Measurements from ENCODE around the gene SLCO2A1. TPM values are rescaled to one million over a fixed set of nuclear protein-coding genes. Genes with fewer than 3 reads are reported as not detected.
"Not testable (repeated sequence)": the region's sequence is repeated elsewhere in the genome, so short reads cannot be mapped to it uniquely, and the experiment has no call there.

The SLCO2A1 gene
- total RNA-seq, 4 donors from 2014 or later = 15.0 to 33.0 (median 19.2) TPM

DNA sequence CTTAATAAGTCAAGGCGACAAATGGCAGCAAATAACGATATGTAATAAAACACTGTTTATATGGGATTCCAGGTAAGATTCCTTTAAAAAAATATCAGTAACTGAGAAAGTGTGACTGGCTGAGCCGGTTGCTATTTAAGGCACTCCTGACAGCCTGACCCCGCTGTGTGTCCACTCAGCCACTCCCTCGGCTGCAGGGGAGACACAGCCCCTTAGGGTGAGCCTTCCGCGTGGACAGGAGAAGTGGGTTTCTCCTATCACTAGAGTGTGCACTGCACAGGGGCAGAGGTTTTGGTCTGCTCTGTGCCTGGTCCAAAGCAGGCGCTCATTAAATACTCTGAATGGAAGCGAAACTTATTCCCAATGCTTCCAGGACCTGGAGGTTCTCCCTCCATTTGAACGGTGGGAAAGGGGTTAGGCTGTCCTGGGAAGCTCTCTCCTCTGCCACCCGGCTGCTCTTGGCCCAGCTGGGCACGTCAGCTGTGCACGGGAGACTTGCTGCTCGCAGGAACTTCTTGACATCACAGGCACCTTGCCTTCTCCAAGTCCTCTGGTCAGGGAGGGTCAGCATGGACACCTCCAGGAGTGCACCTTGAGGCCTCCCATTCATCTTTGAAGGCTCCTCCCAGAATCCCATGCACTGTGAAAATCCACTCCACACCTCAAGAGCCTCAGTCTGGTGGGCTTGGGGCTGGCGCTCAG lies 43.3 kb upstream of the SLCO2A1 start:
- no peaks in the 10 kb centered on the region for H3K27me3 ChIP-seq
- TF ChIP-seq, protein P1, sequence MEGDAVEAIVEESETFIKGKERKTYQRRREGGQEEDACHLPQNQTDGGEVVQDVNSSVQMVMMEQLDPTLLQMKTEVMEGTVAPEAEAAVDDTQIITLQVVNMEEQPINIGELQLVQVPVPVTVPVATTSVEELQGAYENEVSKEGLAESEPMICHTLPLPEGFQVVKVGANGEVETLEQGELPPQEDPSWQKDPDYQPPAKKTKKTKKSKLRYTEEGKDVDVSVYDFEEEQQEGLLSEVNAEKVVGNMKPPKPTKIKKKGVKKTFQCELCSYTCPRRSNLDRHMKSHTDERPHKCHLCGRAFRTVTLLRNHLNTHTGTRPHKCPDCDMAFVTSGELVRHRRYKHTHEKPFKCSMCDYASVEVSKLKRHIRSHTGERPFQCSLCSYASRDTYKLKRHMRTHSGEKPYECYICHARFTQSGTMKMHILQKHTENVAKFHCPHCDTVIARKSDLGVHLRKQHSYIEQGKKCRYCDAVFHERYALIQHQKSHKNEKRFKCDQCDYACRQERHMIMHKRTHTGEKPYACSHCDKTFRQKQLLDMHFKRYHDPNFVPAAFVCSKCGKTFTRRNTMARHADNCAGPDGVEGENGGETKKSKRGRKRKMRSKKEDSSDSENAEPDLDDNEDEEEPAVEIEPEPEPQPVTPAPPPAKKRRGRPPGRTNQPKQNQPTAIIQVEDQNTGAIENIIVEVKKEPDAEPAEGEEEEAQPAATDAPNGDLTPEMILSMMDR (IDR thresholded peaks at IDR 0.05) = no peak
- TF ChIP-seq POLR2A (IDR thresholded peaks at IDR 0.05) = no peak
- H3K27ac ChIP-seq = no peak overlapping the region
- no peaks in the 10 kb centered on the region for H3K4me1 ChIP-seq
- H3K4me3 ChIP-seq = no peak overlapping the region
- no peaks in the 10 kb centered on the region for H3K9me3 ChIP-seq
- H3K36me3 ChIP-seq = no peaks in the 10 kb centered on the region
- peak in 1 of 3 donors; percentile 10 for DNase-seq

DNA sequence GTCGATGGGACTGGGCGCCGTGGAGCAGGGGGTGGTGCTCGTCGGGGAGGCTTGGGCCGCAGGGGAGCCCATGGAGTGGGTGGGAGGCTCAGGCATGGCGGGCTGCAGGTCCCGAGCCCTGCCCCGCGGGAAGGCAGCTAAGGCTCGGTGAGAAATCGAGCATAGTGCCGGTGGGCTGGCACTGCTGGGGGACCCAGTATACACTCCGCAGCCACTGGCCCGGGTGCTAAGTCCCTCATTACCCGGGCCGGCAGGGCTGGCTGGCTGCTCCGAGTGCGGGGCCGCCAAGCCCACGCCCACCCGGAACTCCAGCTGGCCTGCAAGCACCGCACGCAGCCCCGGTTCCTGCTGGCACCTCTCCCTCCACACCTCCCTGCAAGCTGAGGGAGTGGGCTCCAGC lies 40.6 kb upstream of the SLCO2A1 start:
- DNase-seq, H3K27ac ChIP-seq, H3K4me1 ChIP-seq, H3K4me3 ChIP-seq, H3K27me3 ChIP-seq, H3K9me3 ChIP-seq, H3K36me3 ChIP-seq: not testable (repeated sequence)

DNA sequence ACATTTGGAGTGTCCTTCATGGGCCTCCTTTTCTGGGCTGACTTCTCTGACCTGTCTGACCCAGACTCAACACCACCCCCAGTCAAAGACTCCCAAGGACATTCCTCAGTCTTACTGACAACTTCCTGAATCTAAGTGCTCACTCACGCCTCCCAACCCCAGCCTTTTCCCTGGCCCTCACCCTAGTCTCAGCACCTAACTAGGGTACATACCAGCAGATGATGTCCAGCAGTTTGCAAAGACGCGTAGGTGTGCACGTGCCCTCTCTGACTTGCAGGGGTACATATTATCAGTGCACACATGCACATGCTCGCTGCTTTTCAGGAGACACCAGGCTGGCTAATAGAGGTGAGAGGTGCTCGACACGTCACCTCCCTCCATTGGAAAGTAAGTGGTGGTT lies 38.7 kb upstream of the SLCO2A1 start:
- H3K4me3 ChIP-seq = no peak overlapping the region
- no peaks in the 10 kb centered on the region for H3K9me3 ChIP-seq
- no peak for DNase-seq
- no peak for TF ChIP-seq POLR2A (IDR thresholded peaks at IDR 0.05)
- TF ChIP-seq, protein P1 (IDR thresholded peaks at IDR 0.05) = no peak
- H3K36me3 ChIP-seq = no peaks in the 10 kb centered on the region
- H3K4me1 ChIP-seq = no peaks in the 10 kb centered on the region
- H3K27ac ChIP-seq = no peak overlapping the region
- no peaks in the 10 kb centered on the region for H3K27me3 ChIP-seq

DNA sequence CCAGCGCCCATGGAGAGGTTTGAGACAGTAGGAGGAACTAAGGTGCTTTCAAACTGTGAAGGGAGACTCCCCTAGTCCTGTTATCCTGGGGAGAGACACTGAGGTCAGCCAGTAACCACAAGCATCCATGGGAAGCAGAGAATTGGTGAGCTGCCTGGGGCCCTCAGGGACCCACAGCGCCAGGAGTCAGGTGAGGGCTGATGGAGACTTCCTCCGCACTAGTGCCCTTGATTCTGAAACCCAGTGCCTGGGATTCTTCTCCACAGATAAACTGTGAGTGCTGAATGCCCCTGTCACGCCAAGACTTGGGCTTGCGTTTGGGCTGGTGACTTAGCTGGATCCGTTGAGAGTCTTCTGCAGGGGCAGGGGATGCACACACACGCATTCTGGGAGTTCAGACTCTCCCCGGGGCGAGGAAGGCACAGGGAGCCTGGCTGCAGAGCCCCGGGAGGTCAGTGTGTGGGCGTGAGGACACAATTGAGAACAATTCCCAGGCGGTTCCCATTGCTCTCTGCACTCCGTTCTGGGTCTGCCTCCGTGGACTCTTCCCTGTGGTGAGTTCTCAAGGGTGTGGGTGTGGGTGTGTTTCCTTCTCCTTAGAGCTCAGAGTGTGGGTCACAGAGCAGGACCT lies 37.9 kb upstream of the SLCO2A1 start:
- peak overlapping the region in 1 of 4 donors; percentile 35 for H3K27ac ChIP-seq
- no peaks in the 10 kb centered on the region for H3K4me1 ChIP-seq
- DNase-seq = no peak
- no peaks in the 10 kb centered on the region for H3K36me3 ChIP-seq
- H3K27me3 ChIP-seq = no peaks in the 10 kb centered on the region
- TF ChIP-seq, protein P1 (IDR thresholded peaks at IDR 0.05) = no peak
- TF ChIP-seq POLR2A (IDR thresholded peaks at IDR 0.05) = no peak
- H3K4me3 ChIP-seq = no peak overlapping the region
- no peaks in the 10 kb centered on the region for H3K9me3 ChIP-seq

DNA sequence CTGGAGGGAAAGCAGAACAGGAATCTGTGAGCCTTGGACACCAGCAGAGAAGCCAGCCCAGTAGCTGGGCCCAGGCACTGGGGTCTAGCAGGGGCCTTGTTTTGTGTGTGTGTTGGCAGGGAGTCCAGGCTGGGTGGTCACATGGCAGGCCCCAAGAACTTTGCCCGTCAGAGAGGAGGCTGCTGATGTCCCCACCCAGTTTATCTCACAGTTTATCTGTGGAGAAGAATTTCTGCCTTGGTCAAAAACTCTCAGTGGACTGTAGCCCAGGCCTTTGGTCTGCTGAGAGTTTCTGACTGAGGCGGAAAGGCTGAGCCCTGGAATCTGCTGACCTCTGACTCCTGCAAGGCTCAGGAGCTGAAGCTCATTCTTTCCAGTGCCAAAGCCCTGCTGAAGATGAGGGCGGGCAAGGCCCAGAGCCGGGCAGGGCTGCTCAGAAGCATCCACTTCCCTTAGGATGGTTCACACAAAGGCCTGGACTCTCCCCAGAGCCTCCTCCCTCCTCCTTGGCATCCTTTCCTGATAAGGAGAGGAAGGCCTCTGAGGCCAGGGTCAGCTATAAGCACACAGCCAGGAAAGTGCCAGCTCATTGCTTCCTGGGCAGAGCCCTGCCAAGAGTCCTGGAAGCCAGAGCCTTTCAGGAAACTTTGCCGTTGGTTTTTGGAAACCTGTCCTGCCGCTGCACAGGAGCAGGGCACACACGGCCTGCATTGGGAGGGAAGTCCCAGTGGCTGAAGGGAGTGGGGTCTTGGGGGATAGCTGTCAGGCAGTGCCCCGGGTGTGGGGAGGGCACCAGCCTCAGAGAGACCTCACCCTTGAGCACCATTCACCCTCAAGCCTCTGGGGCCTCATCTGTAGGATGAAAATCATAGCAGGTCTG lies 37.2 kb upstream of the SLCO2A1 start:
- Histone ChIP-seq H3K9me3 (no peaks in the 10 kb centered on the region), H3K4me3 (no peak overlapping the region), H3K4me1 (no peaks in the 10 kb centered on the region), H3K36me3 (no peaks in the 10 kb centered on the region), H3K27me3 (no peaks in the 10 kb centered on the region), H3K27ac (peak overlapping the region in 1 of 4 donors; percentile 35)
- peak in 1 of 3 donors; percentile 48 for DNase-seq
- TF ChIP-seq POLR2A (IDR thresholded peaks at IDR 0.05) = no peak
- TF ChIP-seq, protein P1 (IDR thresholded peaks at IDR 0.05) = no peak

DNA sequence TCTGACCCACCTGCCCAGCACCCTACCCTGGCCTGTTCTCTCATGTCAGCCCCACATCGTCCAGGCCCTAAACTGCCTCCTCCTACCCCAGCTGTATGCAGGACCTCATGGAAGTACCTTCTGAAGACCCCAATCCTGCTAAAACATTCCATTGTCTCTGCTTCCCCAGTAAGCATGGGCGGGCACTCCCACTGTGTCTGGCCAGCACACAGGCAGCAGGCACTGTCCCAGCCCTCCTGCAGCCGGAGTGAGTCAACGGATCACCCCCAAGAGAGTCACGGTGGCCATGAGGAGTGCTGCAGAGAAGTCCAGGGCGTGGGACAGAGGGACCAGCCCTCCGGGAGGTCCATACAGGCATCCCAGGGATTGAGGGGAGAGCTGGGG lies 36.4 kb upstream of the SLCO2A1 start:
- H3K4me1 ChIP-seq = no peaks in the 10 kb centered on the region
- peak overlapping the region in 1 of 4 donors; percentile 17 for H3K27ac ChIP-seq
- H3K36me3 ChIP-seq = no peaks in the 10 kb centered on the region
- no peak overlapping the region for H3K4me3 ChIP-seq
- no peaks in the 10 kb centered on the region for H3K27me3 ChIP-seq
- no peak for TF ChIP-seq POLR2A (IDR thresholded peaks at IDR 0.05)
- TF ChIP-seq, protein P1 (IDR thresholded peaks at IDR 0.05) = no peak
- DNase-seq = no peak
- H3K9me3 ChIP-seq = no peaks in the 10 kb centered on the region

Measured in Peyer's patch (tissue), 4 donors.